ENCODE results near the gene SFTA2.
"Not testable (repeated sequence)": the region's sequence is repeated elsewhere in the genome, so short reads cannot be mapped to it uniquely, and the experiment has no call there.

Gene SFTA2

GRCh38 chr6:30942338-30943060 is 10.5 kb upstream of the SFTA2 start:
- DNase-seq (ENCODE audit: low spot score) = peak; percentile 31

GRCh38 chr6:30940361-30940986 is 8.5 kb upstream of the SFTA2 start, which contains the start of gene MUCL3:
MUCL3 (plus strand) TSS chr6:30940973; CDS start chr6:30941000, 27 bp downstream.
- no peak for DNase-seq (ENCODE audit: low spot score)

DNA sequence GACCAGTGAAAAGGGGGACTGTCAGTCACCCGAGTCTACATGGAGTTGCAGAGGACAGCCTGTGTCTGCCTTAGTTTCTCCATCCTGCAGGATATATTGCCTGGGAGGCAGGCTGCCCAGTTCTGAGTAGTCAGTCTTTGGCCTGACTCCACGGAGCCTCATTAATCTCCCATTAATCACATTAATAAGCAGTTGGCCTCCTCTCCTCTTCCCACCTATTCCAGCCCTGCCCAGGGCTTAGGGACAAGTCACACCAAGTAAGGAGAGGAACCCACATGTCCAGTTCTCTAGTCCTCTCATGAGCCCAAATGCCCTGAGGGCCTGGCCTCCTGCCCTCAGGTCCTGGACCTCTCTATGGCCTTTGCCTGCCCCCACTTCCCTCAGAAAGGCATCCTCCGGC is 7.5 kb upstream of the SFTA2 start:
- DNase-seq (ENCODE audit: low spot score) = no peak

DNA sequence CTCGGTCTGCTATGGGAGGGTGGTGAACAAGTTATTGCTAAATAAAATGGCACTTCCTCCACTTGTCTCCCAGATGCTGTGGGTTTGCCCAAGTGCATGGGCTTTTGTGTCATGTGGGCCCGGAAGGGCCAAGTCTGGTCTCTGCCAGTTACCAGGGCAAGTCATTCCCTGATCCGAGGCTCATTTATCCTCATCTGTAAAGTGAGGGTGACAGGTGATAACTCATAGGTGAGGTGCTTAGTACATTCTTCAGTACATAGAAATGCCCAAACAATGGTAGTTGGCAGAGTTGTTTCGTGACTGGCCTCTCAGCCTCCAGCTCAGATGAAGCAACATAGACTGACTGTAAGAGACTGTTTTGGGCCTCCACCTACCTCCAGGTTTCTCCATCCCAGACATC is 6.8 kb upstream of the SFTA2 start:
- DNase-seq (ENCODE audit: low spot score) = no peak

- no peak for DNase-seq (ENCODE audit: low spot score)
These were observed 5.3 kb upstream of the SFTA2 start for GRCh38 chr6:30937265-30937664.

GRCh38 chr6:30935018-30935417 is 3.0 kb upstream of the SFTA2 start:
- DNase-seq (ENCODE audit: low spot score) = no peak

DNA sequence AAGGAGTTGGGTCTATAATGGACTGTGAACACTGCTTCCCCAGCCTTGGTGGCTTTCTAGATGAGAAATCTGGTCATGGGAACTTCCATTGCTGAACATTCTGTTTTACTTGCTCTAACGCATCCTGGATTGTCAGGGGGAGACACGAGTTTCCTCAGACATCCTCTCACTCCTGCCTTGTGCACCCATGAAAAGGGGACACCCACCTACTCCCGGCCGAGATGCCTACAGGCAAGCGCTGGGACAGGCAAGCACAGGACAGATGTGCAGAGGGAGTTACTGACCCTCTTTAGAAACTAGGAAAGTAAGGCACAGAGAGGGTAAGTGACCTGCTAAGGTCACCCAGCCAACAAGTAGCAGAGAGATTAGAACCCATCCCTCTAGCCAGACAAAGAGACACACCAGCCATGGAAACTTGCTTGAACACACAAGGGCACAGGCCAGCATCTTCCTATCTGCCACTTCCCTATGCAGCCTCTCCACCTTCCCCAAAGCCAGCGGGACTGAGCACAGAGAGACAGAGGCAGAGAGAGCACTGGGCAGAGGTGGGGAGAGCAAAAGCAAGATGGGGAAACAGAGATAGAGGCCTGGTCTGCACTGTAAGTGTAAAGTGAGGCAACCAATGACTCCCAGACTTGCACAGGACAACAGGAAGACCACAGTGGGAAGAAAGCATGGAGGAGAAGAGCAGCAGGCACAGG is 845 bp upstream of the SFTA2 start:
- DNase-seq (ENCODE audit: low spot score) = no peak

- no peak for DNase-seq (ENCODE audit: low spot score)
These were observed 698 bp downstream of the SFTA2 start for GRCh38 chr6:30931272-30931671.

DNA sequence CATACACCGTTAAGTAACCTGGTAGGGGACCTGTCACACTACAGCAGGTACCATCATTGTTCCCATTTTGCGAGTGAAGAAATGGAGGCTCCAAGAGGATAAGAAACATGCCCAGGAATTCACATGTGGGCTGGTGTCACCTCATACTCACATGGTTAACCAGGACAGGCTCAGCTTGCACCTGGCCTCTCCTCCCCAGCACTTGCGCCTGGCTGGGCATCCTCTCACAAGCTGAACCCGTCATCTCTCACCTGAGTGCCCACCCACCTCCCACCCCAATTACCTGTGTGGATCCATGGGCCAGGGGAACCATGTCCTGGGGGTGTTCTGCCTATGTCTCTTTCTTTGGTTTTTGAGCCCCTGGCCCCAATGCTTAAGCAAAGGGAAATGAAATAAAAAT is 1.5 kb downstream of the SFTA2 start:
- DNase-seq (ENCODE audit: low spot score) = no peak

GRCh38 chr6:30928677-30929076 is 3.3 kb downstream of the SFTA2 start:
- no peak for DNase-seq (ENCODE audit: low spot score)

DNA sequence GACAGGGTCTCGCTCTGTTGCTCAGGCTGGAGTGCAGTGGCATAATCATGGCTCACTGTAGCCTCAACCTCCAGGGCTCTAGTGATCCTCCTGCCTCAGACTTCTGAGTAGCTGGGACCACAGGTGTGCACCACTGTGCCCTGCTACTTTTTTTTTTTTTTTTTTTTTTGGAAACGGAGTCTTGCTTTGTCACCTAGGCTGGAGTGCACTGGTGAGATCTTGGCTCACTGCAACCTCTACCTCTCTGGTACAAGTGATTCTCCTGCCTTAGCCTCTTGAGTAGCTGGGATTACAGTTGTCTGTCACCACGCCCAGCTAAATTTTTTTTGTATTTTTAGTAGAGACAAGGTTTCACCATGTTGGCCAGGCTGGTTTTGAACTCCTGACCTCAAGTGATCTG is 4.9 kb downstream of the SFTA2 start:
- not testable (repeated sequence) for DNase-seq (ENCODE audit: low spot score)

DNA sequence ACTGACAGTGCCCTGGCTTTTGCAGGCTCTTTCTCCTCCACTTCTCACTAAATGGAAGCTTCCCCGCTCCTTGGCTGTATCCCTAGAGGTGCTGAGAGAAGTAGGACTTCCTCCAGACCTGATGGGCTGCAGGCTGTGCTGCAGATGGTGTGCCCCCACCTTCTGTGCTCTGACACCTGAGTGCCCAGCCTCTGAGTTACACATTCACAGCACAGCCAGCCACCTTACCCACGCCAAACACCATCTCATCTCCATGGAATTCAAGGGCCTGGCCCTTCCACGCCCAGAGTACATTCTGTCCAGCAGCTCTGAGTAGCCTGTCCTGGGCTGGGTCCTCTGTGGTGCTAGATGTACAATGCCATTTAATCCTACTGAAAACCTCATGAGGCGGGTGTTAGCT is 5.3 kb downstream of the SFTA2 start:
- peak; percentile 79 for DNase-seq (ENCODE audit: low spot score)

- DNase-seq (ENCODE audit: low spot score) = not testable (repeated sequence)
These were observed 7.8 kb downstream of the SFTA2 start for GRCh38 chr6:30924040-30924627.

GRCh38 chr6:30922447-30922852 is 9.5 kb downstream of the SFTA2 start:
- DNase-seq (ENCODE audit: low spot score) = no peak

- DNase-seq (ENCODE audit: low spot score) = no peak
These were observed 13.3 kb downstream of the SFTA2 start for GRCh38 chr6:30918670-30919069.

DNA sequence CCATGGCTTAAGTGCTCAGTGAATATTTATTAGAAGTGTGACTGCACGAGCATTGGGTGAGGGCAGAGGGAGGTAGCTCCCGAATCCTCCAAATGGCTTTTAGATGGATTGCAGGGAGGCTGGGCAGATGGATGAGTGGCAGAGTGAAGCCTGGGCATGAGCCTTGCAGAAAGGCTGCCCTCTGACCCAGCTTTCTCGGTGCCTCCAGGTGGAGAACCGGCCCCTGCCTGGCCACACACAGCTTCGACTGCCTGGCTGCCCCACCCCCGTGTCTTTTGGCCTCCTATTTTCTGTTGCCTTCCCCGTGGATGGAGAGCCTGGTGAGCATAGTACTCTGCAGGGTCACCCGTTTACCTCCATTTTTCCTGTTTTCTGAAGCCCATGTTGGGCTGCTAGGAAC is 14.5 kb downstream of the SFTA2 start:
- DNase-seq (ENCODE audit: low spot score) = no peak

DNA sequence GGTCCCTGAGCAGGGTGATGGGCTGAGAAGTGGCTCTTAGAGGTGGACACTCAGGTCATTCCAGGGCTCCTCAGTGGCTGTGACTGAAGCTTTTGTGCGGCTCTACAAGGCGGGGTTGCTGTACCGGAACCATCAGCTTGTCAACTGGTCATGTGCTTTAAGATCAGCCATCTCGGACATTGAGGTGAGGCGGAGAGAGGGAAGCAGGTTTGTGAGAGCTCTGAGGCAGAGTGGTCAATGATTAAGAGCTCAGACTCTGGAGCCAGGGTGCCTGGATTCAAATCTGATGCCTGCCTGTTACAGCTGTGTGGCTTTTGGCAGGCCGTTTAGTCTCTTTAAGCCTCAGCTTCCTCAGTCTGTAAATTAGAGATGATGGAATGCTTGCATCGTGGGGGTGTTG is 14.9 kb downstream of the SFTA2 start:
- DNase-seq (ENCODE audit: low spot score) = no peak

DNA sequence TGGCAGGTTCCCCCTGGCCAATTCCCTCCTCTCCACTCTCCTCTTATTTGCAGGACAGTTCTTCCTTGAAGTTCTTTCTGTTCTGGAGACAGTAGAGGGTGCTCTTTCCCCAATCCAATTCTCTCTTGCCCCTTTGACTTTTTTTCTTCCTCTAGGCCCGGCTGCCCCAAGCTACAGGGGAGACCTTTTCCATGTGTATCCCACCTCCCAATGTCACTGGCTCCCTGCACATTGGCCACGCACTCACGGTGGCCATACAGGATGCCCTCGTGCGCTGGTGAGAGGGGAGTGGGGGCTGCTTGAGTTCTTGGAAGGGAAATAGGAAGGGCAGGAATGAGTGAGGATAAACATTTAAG is 16.4 kb downstream of the SFTA2 start:
- DNase-seq (ENCODE audit: low spot score) = peak; percentile 82

- peak; percentile 34 for DNase-seq (ENCODE audit: low spot score)
These were observed 16.9 kb downstream of the SFTA2 start for GRCh38 chr6:30914854-30915590.

DNA sequence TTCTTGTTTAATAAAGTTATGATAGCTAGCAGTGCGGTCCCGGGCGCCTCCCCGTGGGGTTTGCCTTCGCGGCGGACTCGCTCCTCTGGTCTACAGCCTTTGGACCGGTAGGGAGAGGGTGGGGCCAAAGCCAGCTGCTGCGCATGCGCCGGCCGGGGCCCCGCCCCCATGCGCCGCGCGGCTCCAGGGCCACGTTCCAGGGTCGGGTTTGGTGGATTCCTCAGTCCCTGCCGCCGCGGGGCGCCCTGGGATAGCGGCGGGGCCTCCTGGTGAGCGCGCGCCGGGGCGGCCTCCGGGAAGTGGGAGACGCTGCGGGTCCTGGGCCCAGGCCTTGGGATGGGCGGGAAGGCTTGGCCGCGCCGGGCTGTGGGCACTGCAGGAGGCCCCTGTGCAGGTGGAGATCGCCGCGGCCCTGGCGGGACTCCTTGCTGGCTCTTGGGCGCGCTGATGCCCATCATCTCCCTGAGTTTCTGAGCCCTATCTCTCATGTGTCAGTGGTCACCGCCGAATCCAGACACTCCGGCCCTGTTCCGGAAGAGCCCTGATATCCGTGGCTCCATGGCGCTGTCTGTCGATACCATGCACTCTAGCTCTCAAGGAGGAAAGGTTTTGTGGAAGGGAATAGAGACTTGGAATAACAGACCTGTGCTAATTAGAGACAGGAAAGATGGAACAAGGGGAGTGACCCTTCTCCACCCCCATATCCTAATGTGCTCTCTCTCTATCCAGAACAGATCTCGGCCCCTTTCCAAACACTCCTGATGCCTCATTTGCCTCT is 17.7 kb downstream of the SFTA2 start, which contains the start of gene VARS2:
Gene VARS2 (plus strand): TSS at position 163 of the 778 bp plus-strand sequence. CDS start 599 bp downstream, at position 762.
- peak; percentile 85 for DNase-seq (ENCODE audit: low spot score)

DNA sequence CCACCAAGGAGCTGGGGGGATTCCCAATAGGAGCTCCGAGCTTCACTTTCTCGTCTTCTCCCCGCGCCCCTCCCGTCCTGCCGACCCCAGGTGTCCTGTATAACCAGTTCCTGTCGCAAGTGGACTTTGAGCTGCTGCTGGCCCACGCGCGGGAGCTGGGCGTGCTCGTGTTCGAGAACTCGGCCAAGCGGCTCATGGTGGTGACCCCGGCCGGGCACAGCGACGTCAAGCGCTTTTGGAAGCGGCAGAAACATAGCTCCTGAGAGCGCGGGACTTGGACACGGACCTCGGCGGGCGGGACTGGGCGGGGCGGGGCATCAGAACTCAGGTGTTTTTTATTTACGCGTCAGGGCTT is 18.3 kb downstream of the SFTA2 start:
- no peak for DNase-seq (ENCODE audit: low spot score)
